ENCODE data around the gene LEP. TPM values are rescaled to one million over a fixed set of nuclear protein-coding genes. Genes with fewer than 3 reads are reported as not detected.
"Not testable (repeated sequence)": the region's sequence is repeated elsewhere in the genome, so short reads cannot be mapped to it uniquely, and the experiment has no call there.

LEP gene
- total and polyA plus RNA-seq, 7 donors = 0.08 to 0.78 (median 0.30) TPM

GRCh38 chr7:128235471-128235870, 5.6 kb upstream of the LEP start:
- no peak for ATAC-seq
- whole genome bisulfite sequencing, 3 donors = 60 to 66% (median 64%) methylated on average over 7 of the region's 7 CpGs
- DNase-seq = no peak
- H3K36me3 ChIP-seq (ENCODE audit: insufficient read depth in 1 of 2, low read depth in 1 of 2) = no peaks in the 10 kb centered on the region
- peaks cover 11% of the 10 kb centered on the region for H3K9me3 ChIP-seq
- no peaks in the 10 kb centered on the region for H3K4me1 ChIP-seq
- intact Hi-C loops (cut with DNase I) = no loop called here
- no peak overlapping the region for H3K4me3 ChIP-seq
- no peak overlapping the region for H3K27ac ChIP-seq
- peaks cover 0 to 11% (median 7%) of the 10 kb centered on the region in 3 donors for H3K27me3 ChIP-seq (ENCODE audit: insufficient read depth in 3 of 3, low read length in 2 of 3)
- no peak for TF ChIP-seq CTCF (IDR thresholded peaks at IDR 0.05)

- ATAC-seq = peak in 2 of 4 donors; percentile 28 to 58
- Histone ChIP-seq H3K4me1 (no peaks in the 10 kb centered on the region), H3K4me3 (no peak overlapping the region), H3K27ac (no peak overlapping the region), H3K27me3 (ENCODE audit: insufficient read depth in 3 of 3, low read length in 2 of 3) (peaks cover 0 to 26% (median 12%) of the 10 kb centered on the region in 3 donors), H3K36me3 (ENCODE audit: insufficient read depth in 1 of 2, low read depth in 1 of 2) (no peaks in the 10 kb centered on the region), H3K9me3 (peaks cover 11% of the 10 kb centered on the region)
- intact Hi-C loops (cut with DNase I) = no loop called here
- no peak for TF ChIP-seq CTCF (IDR thresholded peaks at IDR 0.05)
- WGBS, 3 donors = 50 to 58% (median 54%) methylated on average over 1 of the region's 1 CpG
- DNase-seq = no peak
These were observed 4.0 kb upstream of the LEP start for GRCh38 chr7:128236924-128237586.

GRCh38 chr7:128239146-128239545, 1.9 kb upstream of the LEP start:
- intact Hi-C loops (cut with DNase I); H3K27ac ChIP-seq; DNase-seq; H3K4me1 ChIP-seq; ATAC-seq; H3K36me3 ChIP-seq (ENCODE audit: insufficient read depth in 1 of 2, low read depth in 1 of 2); H3K4me3 ChIP-seq: not testable (repeated sequence)
- peaks cover 0 to 35% (median 14%) of the 10 kb centered on the region in 3 donors for H3K27me3 ChIP-seq (ENCODE audit: insufficient read depth in 3 of 3, low read length in 2 of 3)
- peaks cover 11% of the 10 kb centered on the region for H3K9me3 ChIP-seq
- 89 to 96% (median 91%) methylated on average over 7 of the region's 7 CpGs for WGBS, 3 donors

GRCh38 chr7:128242661-128243060, 1.6 kb downstream of the LEP start:
- H3K27me3 ChIP-seq (ENCODE audit: insufficient read depth in 3 of 3, low read length in 2 of 3) = peaks cover 0 to 43% (median 16%) of the 10 kb centered on the region in 3 donors
- ATAC-seq (no peak), DNase-seq (no peak)
- H3K9me3 ChIP-seq = peaks cover 11% of the 10 kb centered on the region
- no peaks in the 10 kb centered on the region for H3K4me1 ChIP-seq
- intact Hi-C loops (cut with DNase I) = no loop called here
- TF ChIP-seq CTCF (IDR thresholded peaks at IDR 0.05) = no peak
- no peak overlapping the region for H3K4me3 ChIP-seq
- no peaks in the 10 kb centered on the region for H3K36me3 ChIP-seq (ENCODE audit: insufficient read depth in 1 of 2, low read depth in 1 of 2)
- 51 to 62% (median 51%) methylated on average over 11 of the region's 11 CpGs for WGBS, 3 donors
- no peak overlapping the region for H3K27ac ChIP-seq

- Histone ChIP-seq H3K4me3 (no peak overlapping the region), H3K27me3 (ENCODE audit: insufficient read depth in 3 of 3, low read length in 2 of 3) (peaks cover 0 to 39% (median 14%) of the 10 kb centered on the region in 3 donors), H3K36me3 (ENCODE audit: insufficient read depth in 1 of 2, low read depth in 1 of 2) (no peaks in the 10 kb centered on the region), H3K4me1 (no peaks in the 10 kb centered on the region), H3K27ac (no peak overlapping the region), H3K9me3 (peaks cover 11% of the 10 kb centered on the region)
- TF ChIP-seq CTCF (IDR thresholded peaks at IDR 0.05) = no peak
- intact Hi-C loops (cut with DNase I) = no loop called here
- DNase-seq (no peak), ATAC-seq (no peak)
- 80 to 89% (median 87%) methylated on average over 7 of the region's 7 CpGs for WGBS, 3 donors
These were observed 2.2 kb downstream of the LEP start for GRCh38 chr7:128243273-128243672.
